ENCODE data around the gene REEP2.

Gene REEP2

DNA sequence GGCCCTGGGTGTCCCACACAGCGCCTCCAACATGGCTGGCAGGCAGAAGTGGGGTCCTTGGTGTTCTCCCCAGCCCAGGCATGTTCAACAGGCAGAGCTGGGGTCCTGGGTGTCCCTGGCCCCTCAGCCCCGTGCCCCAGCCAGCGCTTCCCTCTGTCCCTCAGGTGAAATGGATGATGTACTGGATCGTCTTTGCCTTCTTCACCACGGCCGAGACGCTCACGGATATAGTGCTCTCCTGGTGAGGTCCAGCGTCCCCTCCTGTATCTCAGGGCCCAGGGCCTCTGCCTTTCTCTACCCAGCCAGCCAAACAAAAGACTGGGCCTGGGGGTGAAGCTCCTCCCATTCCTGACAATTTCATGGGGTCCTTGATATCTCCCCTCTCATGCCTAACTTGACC is 2.4 kb downstream of the REEP2 start:
- TF ChIP-seq ZFX (IDR thresholded peaks at IDR 0.05): no peak
- TF ChIP-seq, protein P1, sequence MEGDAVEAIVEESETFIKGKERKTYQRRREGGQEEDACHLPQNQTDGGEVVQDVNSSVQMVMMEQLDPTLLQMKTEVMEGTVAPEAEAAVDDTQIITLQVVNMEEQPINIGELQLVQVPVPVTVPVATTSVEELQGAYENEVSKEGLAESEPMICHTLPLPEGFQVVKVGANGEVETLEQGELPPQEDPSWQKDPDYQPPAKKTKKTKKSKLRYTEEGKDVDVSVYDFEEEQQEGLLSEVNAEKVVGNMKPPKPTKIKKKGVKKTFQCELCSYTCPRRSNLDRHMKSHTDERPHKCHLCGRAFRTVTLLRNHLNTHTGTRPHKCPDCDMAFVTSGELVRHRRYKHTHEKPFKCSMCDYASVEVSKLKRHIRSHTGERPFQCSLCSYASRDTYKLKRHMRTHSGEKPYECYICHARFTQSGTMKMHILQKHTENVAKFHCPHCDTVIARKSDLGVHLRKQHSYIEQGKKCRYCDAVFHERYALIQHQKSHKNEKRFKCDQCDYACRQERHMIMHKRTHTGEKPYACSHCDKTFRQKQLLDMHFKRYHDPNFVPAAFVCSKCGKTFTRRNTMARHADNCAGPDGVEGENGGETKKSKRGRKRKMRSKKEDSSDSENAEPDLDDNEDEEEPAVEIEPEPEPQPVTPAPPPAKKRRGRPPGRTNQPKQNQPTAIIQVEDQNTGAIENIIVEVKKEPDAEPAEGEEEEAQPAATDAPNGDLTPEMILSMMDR (conservative IDR thresholded peaks at IDR 0.05): no peak
- H3K27ac ChIP-seq: no peak overlapping the region

GRCh38 chr5:138444078-138444773 is 5.4 kb downstream of the REEP2 start:
- H3K27ac ChIP-seq: no peak overlapping the region
- no peak for TF ChIP-seq ZFX (IDR thresholded peaks at IDR 0.05)
- TF ChIP-seq, protein P1 (conservative IDR thresholded peaks at IDR 0.05): no peak

DNA sequence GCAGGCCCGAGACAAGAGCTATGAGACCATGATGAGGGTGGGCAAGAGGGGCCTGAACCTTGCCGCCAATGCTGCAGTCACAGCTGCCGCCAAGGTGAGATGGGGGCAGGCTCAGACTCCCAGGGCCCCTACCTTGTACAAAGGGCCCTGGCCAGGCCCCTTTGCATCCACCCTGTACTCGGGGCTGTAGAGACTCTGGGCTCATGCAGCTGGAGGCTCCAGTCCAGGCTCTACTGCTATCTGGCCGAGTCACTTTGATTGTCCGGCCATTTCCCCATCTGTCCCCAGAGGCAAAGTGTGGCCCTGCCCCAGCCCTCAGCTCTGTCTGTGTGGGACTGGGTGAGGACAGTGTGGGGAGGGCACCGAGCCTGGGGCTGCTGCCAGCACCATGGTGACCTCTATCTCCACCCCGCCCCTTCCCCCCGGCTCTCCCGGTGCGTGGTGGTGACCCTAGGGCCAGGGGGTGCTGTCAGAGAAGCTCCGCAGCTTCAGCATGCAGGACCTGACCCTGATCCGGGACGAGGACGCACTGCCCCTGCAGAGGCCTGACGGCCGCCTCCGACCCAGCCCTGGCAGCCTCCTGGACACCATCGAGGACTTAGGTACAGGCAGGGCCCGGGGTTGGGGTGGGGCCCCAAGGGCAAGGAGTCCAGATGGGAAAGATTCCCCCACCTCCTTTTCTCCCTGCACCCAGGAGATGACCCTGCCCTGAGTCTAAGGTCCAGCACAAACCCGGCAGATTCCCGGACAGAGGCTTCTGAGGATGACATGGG is 6.1 kb downstream of the REEP2 start:
- no peak overlapping the region for H3K27ac ChIP-seq
- TF ChIP-seq, protein P1 (conservative IDR thresholded peaks at IDR 0.05): no peak
- no peak for TF ChIP-seq ZFX (IDR thresholded peaks at IDR 0.05)

DNA sequence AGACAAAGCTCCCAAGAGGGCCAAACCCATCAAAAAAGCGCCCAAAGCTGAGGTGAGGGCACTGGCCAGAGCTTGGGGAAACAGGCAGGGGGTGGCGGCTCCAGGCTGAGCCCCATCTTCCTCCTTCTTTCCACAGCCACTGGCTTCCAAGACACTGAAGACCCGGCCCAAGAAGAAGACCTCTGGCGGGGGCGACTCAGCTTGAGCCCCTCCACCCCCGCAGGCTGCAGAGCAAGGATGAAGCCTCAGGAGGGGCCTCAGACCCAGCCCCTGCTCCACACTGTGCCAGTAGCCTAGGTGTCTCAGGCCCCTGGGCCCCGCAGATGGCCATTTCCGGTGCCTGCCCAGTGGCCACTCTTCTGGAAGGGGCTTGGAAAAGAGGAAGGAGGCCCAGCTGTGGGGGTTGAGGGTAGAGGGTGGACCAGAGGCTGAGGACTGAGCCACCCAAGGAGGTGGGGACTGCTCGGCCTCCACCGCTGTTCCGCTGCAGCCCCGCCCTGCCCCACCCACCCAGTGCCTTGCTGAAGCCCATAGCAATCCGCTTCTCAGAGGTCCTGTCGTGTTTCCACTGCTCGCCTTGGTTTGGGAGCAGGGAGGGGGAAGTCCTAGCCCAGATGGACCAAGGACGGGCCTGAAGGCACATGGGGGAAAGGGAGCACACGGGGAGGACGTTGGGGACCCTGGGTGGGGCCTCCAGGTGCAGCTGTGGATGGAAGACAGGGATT is 6.9 kb downstream of the REEP2 start:
- no peak overlapping the region for H3K27ac ChIP-seq
- TF ChIP-seq, protein P1 (conservative IDR thresholded peaks at IDR 0.05): no peak
- no peak for TF ChIP-seq ZFX (IDR thresholded peaks at IDR 0.05)

- TF ChIP-seq, protein P1 (conservative IDR thresholded peaks at IDR 0.05): no peak
- no peak for TF ChIP-seq ZFX (IDR thresholded peaks at IDR 0.05)
- H3K27ac ChIP-seq: no peak overlapping the region
Observed at GRCh38 chr5:138448070-138448469, 9.2 kb downstream of the REEP2 start.

DNA sequence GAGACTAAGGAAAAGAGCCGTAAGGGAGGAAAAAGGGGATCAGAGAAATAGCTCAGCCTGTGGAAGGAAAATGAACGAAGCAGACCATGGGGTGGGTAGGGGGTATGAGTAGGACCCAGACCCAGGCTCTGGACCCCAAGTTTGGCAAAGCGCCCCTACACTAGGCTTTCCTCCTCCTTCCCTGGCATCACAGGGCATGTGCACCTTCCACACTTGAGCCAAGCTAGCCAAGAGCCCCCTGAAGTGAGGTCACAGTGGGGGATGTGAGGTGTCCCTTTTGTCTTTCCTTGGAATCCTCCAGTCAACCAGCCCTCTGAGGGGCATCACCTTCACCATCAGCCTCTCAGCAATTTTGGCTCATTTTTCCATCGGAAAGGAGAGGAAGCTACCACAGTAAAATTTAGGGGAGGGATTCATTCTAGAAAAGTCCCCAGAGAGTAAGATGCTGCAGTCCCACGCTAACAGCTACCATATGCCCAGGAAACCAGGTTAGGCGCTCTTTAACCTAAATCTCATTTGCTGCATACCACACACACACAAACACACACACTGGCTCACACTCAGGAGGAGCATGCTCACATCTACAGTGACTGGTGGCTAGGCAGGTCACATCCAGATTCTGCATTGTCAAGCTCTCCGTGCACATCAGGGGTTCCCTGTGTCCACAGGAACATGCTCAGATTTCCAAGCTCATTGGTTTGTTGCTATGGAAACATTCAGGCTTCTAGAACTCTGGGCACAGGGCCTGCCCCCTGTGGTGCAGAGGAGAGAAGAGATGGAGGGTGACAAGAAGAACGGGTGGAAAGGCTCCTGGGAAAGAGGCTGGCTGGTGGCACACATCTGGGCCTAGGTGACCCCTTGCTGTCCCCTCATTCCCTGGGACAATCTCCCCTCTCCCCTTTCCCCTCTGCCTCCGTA is 9.9 kb downstream of the REEP2 start:
- no peak for TF ChIP-seq ZFX (IDR thresholded peaks at IDR 0.05)
- TF ChIP-seq, protein P1 (conservative IDR thresholded peaks at IDR 0.05): no peak
- no peak overlapping the region for H3K27ac ChIP-seq
